Panc1 (cell line): ENCODE results near the gene FZD1. TPM values are rescaled to one million over a fixed set of nuclear protein-coding genes. Genes with fewer than 3 reads are reported as not detected.

Experiments used
- ATAC-seq: fragments of 200-7000 bp; cut with Tn5 transposase; 2 replicates; pipeline ENCODE4 v1.9.1; 2020; ENCODE audit warnings: mild to moderate bottlenecking, moderate library complexity
- BruUV-seq: library from RNA; stranded (reverse); fragments of 400-500 nt; replicated peaks from 2 replicates; lab custom pipeline; 2021; lab: Mats Ljungman, UMichigan
- CTCF ChIA-PET: fragments of 300-600 bp; sonication (Branson Sonifier 250); formaldehyde crosslinking; loops from one replicate; lab custom pipeline; 2022; ENCODE audit warnings: antibody characterized with exemption; lab: Charles Lee
- POLR2A ChIA-PET: fragments of 300-600 bp; sonication (Branson Sonifier 250); formaldehyde crosslinking; loops from one replicate; lab custom pipeline; 2022; ENCODE audit warnings: antibody characterized with exemption; lab: Charles Lee
- DNase-seq: peaks from one replicate; pipeline ENCODE4 v3.0.0-alpha.2; 2010; ENCODE audit warnings: low read depth, low spot score
- H3K27ac ChIP-seq: 2 replicates; pipeline ENCODE4 v1.5.1; 2011; ENCODE audit warnings: mild to moderate bottlenecking, low read length, inconsistent platforms
- H3K27me3 ChIP-seq: fragments of 200-500 bp; sonication (Bioruptor generic); 2 replicates; pipeline ENCODE4 v1.6.0; 2014; ENCODE audit warnings: low read length, inconsistent platforms; ENCODE audit not compliant: control insufficient read depth, insufficient read depth
- H3K36me3 ChIP-seq: fragments of 200-500 bp; sonication (Bioruptor generic); 2 replicates; pipeline ENCODE4 v1.5.1; 2014; ENCODE audit warnings: inconsistent platforms, mild to moderate bottlenecking, low read length, moderate library complexity; ENCODE audit not compliant: control insufficient read depth, insufficient read depth
- H3K4me1 ChIP-seq: 2 replicates; pipeline ENCODE4 v1.5.1; 2011; ENCODE audit warnings: inconsistent platforms, mild to moderate bottlenecking, low read length, moderate library complexity; ENCODE audit not compliant: control insufficient read depth, insufficient read depth
- H3K4me3 ChIP-seq, 2 experiments: 2 replicates each; pipeline ENCODE4 v1.5.1; 2011 to 2012; ENCODE audit warnings: low read depth in 2 of 2, low read length in 2 of 2, mild to moderate bottlenecking in 2 of 2, inconsistent platforms in 1 of 2, moderate library complexity in 1 of 2
- H3K9me3 ChIP-seq: fragments of 200-500 bp; sonication (Bioruptor generic); 2 replicates; pipeline ENCODE4 v1.5.1; 2014; ENCODE audit warnings: low read depth, mild to moderate bottlenecking, inconsistent platforms, low read length, moderate library complexity; ENCODE audit not compliant: control insufficient read depth, insufficient read depth
- POLR2AphosphoS5 ChIP-seq: IDR thresholded peaks from 2 replicates; pipeline ENCODE4 v1.6.1; 2012; ENCODE audit warnings: mild to moderate bottlenecking, low read depth, low read length, moderate library complexity
- SIN3A ChIP-seq: IDR thresholded peaks from 2 replicates; pipeline ENCODE4 v1.6.1; 2012; ENCODE audit warnings: low read depth, mild to moderate bottlenecking, low read length, moderate library complexity, borderline replicate concordance; ENCODE audit not compliant: insufficient read depth
- TCF7L2 ChIP-seq: IDR thresholded peaks from 2 replicates; pipeline ENCODE4 v1.6.1; 2011; ENCODE audit warnings: mild to moderate bottlenecking, low read depth, low read length, inconsistent platforms
- in situ Hi-C: cut with HindIII; loops from 2 replicates; pipeline ENCODE4 v1.10.0; 2016; ENCODE audit warnings: low sequenced_read_pairs, low pct_unique_long_range_greater_than_20kb
- intact Hi-C: fragments of 100-400 bp; cut with micrococcal nuclease; formaldehyde crosslinking; loops from one replicate; pipeline ENCODE4 v1.10.0; 2022; ENCODE audit not compliant: unreplicated experiment
- total RNA-seq: library from RNA; stranded (reverse); gene quantifications from one replicate; pipeline ENCODE4 v1.2.1, GENCODE V29; 2021; ENCODE audit not compliant: unreplicated experiment
- TF ChIP-seq, protein P1 (sequence below): fragments of 450-650 bp; IDR thresholded peaks from 2 replicates; pipeline ENCODE4 v1.5.1; 2017; ENCODE audit warnings: mild to moderate bottlenecking
- TF ChIP-seq, protein P2 (sequence below), 2 experiments: IDR thresholded peaks; 2 replicates each; pipeline ENCODE4 v1.6.1; 2011 to 2012; ENCODE audit warnings: low read depth in 2 of 2, control low read depth in 1 of 2, low read length in 1 of 2, mild to moderate bottlenecking in 1 of 2, moderate library complexity in 1 of 2; ENCODE audit not compliant: insufficient read depth in 1 of 2

Gene FZD1
- total RNA-seq, 1 experiment from 2014 or later, result 1.8 TPM

- ChIA-PET CTCF (no interaction called here), POLR2A (no interaction called here)
- no peaks in the 10 kb centered on the region for H3K9me3 ChIP-seq
- DNase-seq (no peak), ATAC-seq (no peak)
- in situ Hi-C loops (no loop called here), intact Hi-C loops (no loop called here)
- peaks cover 2% of the 10 kb centered on the region; the same call in 1 of the 2 replicates for H3K27me3 ChIP-seq
- H3K4me3 ChIP-seq, result no peak overlapping the region
- H3K36me3 ChIP-seq, result no peaks in the 10 kb centered on the region
- no peaks in the 10 kb centered on the region for H3K4me1 ChIP-seq
- no peak for TF ChIP-seq SIN3A
- TF ChIP-seq POLR2AphosphoS5, result no peak
- no peak for TF ChIP-seq TCF7L2
- H3K27ac ChIP-seq, result no peak overlapping the region
- no TSS peak for BruUV-seq
Observed at GRCh38 chr7:91291902-91292301, 27.7 kb downstream of the FZD1 start.

GRCh38 chr7:91292506-91292905 lies 28.3 kb downstream of the FZD1 start:
- Histone ChIP-seq H3K27ac (no peak overlapping the region), H3K36me3 (no peaks in the 10 kb centered on the region), H3K9me3 (no peaks in the 10 kb centered on the region), H3K27me3 (peaks cover 2% of the 10 kb centered on the region; the same call in 1 of the 2 replicates), H3K4me3 (no peak overlapping the region), H3K4me1 (no peaks in the 10 kb centered on the region)
- ChIA-PET CTCF (no interaction called here), POLR2A (no interaction called here)
- no peak for TF ChIP-seq POLR2AphosphoS5
- TF ChIP-seq, protein P1, sequence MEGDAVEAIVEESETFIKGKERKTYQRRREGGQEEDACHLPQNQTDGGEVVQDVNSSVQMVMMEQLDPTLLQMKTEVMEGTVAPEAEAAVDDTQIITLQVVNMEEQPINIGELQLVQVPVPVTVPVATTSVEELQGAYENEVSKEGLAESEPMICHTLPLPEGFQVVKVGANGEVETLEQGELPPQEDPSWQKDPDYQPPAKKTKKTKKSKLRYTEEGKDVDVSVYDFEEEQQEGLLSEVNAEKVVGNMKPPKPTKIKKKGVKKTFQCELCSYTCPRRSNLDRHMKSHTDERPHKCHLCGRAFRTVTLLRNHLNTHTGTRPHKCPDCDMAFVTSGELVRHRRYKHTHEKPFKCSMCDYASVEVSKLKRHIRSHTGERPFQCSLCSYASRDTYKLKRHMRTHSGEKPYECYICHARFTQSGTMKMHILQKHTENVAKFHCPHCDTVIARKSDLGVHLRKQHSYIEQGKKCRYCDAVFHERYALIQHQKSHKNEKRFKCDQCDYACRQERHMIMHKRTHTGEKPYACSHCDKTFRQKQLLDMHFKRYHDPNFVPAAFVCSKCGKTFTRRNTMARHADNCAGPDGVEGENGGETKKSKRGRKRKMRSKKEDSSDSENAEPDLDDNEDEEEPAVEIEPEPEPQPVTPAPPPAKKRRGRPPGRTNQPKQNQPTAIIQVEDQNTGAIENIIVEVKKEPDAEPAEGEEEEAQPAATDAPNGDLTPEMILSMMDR, result no peak
- TF ChIP-seq, protein P2, sequence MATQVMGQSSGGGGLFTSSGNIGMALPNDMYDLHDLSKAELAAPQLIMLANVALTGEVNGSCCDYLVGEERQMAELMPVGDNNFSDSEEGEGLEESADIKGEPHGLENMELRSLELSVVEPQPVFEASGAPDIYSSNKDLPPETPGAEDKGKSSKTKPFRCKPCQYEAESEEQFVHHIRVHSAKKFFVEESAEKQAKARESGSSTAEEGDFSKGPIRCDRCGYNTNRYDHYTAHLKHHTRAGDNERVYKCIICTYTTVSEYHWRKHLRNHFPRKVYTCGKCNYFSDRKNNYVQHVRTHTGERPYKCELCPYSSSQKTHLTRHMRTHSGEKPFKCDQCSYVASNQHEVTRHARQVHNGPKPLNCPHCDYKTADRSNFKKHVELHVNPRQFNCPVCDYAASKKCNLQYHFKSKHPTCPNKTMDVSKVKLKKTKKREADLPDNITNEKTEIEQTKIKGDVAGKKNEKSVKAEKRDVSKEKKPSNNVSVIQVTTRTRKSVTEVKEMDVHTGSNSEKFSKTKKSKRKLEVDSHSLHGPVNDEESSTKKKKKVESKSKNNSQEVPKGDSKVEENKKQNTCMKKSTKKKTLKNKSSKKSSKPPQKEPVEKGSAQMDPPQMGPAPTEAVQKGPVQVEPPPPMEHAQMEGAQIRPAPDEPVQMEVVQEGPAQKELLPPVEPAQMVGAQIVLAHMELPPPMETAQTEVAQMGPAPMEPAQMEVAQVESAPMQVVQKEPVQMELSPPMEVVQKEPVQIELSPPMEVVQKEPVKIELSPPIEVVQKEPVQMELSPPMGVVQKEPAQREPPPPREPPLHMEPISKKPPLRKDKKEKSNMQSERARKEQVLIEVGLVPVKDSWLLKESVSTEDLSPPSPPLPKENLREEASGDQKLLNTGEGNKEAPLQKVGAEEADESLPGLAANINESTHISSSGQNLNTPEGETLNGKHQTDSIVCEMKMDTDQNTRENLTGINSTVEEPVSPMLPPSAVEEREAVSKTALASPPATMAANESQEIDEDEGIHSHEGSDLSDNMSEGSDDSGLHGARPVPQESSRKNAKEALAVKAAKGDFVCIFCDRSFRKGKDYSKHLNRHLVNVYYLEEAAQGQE (IDR thresholded peaks at IDR 0.05; ENCODE audit: insufficient read depth in 1 of 2, low read depth in 2 of 2, low read length in 1 of 2), result no peak
- no peak for TF ChIP-seq TCF7L2
- TF ChIP-seq SIN3A, result no peak
- intact Hi-C loops (no loop called here), in situ Hi-C loops (no loop called here)
- DNase-seq (no peak), ATAC-seq (no peak)
- no TSS peak for BruUV-seq

GRCh38 chr7:91293136-91293535 lies 28.9 kb downstream of the FZD1 start:
- ChIA-PET CTCF (no interaction called here), POLR2A (no interaction called here)
- Histone ChIP-seq H3K4me3 (no peak overlapping the region), H3K27ac (no peak overlapping the region), H3K27me3 (peaks cover 2% of the 10 kb centered on the region; the same call in 1 of the 2 replicates), H3K9me3 (no peaks in the 10 kb centered on the region), H3K36me3 (no peaks in the 10 kb centered on the region), H3K4me1 (no peaks in the 10 kb centered on the region)
- TF ChIP-seq SIN3A (no peak), TCF7L2 (no peak), POLR2AphosphoS5 (no peak)
- TF ChIP-seq, protein P2 (IDR thresholded peaks at IDR 0.05; ENCODE audit: insufficient read depth in 1 of 2, low read depth in 2 of 2, low read length in 1 of 2), result no peak
- TF ChIP-seq, protein P1, result no peak
- ATAC-seq, result no peak
- no TSS peak for BruUV-seq
- DNase-seq, result no peak
- intact Hi-C loops, result no loop called here
- in situ Hi-C loops, result no loop called here
